ENCODE results near the gene PRUNE2. TPM values are rescaled to one million over a fixed set of nuclear protein-coding genes. Genes with fewer than 3 reads are reported as not detected.

PRUNE2 gene
- total RNA-seq, 4 donors from 2014 or later, result 67.6 to 105 (median 95.6) TPM

- Histone ChIP-seq H3K4me3 (peak overlapping the region in 1 of 4 donors; percentile 23), H3K27ac (peak overlapping the region; percentile 23 to 77 (median 72)), H3K9me3 (no peaks in the 10 kb centered on the region), H3K27me3 (no peaks in the 10 kb centered on the region), H3K36me3 (no peaks in the 10 kb centered on the region), H3K4me1 (peaks cover 0 to 49% (median 23%) of the 10 kb centered on the region in 4 donors)
- intact Hi-C loops (cut with DNase I; ENCODE audit: low total_unique reads) (no loop called here), in situ Hi-C loops (cut with MboI; ENCODE audit: low pct_ligation_motif_present in 1 of 4, low pct_unique_long_range_greater_than_20kb in 1 of 4, low sequenced_read_pairs in 3 of 4) (loop anchor here in 1 of 4 donors (25.0 kb wide), 2 partner anchors 97 to 153 kb away; partner anchors contain the start of gene GCNT1)
- TF ChIP-seq EP300 (IDR thresholded peaks at IDR 0.05; ENCODE audit: low read depth) (no peak), POLR2A (IDR thresholded peaks at IDR 0.05) (no peak), POLR2AphosphoS5 (IDR thresholded peaks at IDR 0.05) (no peak)
- TF ChIP-seq, protein P1, sequence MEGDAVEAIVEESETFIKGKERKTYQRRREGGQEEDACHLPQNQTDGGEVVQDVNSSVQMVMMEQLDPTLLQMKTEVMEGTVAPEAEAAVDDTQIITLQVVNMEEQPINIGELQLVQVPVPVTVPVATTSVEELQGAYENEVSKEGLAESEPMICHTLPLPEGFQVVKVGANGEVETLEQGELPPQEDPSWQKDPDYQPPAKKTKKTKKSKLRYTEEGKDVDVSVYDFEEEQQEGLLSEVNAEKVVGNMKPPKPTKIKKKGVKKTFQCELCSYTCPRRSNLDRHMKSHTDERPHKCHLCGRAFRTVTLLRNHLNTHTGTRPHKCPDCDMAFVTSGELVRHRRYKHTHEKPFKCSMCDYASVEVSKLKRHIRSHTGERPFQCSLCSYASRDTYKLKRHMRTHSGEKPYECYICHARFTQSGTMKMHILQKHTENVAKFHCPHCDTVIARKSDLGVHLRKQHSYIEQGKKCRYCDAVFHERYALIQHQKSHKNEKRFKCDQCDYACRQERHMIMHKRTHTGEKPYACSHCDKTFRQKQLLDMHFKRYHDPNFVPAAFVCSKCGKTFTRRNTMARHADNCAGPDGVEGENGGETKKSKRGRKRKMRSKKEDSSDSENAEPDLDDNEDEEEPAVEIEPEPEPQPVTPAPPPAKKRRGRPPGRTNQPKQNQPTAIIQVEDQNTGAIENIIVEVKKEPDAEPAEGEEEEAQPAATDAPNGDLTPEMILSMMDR (IDR thresholded peaks at IDR 0.05), result no peak
- 36 to 39% methylated on average over 6 to 8 of the region's 8 CpGs for WGBS, 2 donors (ENCODE audit: low coverage in 1 of 2)
- peak; percentile 46 for DNase-seq
Observed at GRCh38 chr9:76615177-76615603, 290.7 kb downstream of the PRUNE2 start.

- H3K9me3 ChIP-seq, result no peaks in the 10 kb centered on the region
- H3K27ac ChIP-seq, result peak overlapping the region; percentile 6 to 77 (median 72)
- WGBS, 2 donors (ENCODE audit: low coverage in 1 of 2), result 61 to 76% methylated on average over 3 to 4 of the region's 4 CpGs
- in situ Hi-C loops (cut with MboI; ENCODE audit: low pct_ligation_motif_present in 1 of 4, low pct_unique_long_range_greater_than_20kb in 1 of 4, low sequenced_read_pairs in 3 of 4) (loop anchor here in 1 of 4 donors (25.0 kb wide), 2 partner anchors 98 to 152 kb away; partner anchors contain the start of gene GCNT1), intact Hi-C loops (cut with DNase I; ENCODE audit: low total_unique reads) (no loop called here)
- TF ChIP-seq, protein P1 (IDR thresholded peaks at IDR 0.05), result no peak
- TF ChIP-seq POLR2AphosphoS5 (IDR thresholded peaks at IDR 0.05) (no peak), POLR2A (IDR thresholded peaks at IDR 0.05) (no peak), EP300 (IDR thresholded peaks at IDR 0.05; ENCODE audit: low read depth) (no peak)
- H3K4me3 ChIP-seq, result no peak overlapping the region
- no peaks in the 10 kb centered on the region for H3K27me3 ChIP-seq
- DNase-seq, result no peak
- peaks cover 0 to 47% (median 26%) of the 10 kb centered on the region in 4 donors for H3K4me1 ChIP-seq
- no peaks in the 10 kb centered on the region for H3K36me3 ChIP-seq
Observed at GRCh38 chr9:76613974-76614373, 291.9 kb downstream of the PRUNE2 start.

DNA sequence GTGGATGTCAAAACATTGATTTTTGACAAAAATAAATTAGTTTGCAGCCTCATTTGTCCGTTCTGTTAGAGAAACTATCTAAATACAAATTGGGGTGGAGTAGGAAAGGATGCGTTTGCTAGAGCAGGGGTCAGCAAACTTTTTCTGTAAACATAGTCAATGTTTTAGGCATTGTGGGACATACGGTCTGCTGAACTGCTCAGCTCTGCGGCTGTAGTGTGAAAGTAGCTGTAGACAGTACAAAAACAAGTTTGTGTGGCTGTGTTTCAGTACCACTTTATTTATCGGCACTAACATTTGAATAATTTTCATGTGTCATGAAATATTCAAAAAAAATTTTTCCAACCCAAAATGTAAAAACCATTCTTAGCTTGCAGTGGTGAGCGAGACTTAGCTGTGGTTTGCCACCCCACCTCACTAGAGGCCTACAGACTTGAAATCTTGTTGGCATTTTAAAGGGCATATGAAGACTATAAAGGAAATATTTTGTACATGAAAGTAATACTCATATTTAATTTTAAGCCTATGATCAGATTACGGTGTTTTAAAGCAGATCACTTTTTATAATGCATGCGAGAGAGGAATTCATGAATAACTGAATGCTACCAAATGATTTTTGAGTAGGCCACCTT is 292.6 kb downstream of the PRUNE2 start:
- intact Hi-C loops (cut with DNase I; ENCODE audit: low total_unique reads) (no loop called here), in situ Hi-C loops (cut with MboI; ENCODE audit: low pct_ligation_motif_present in 1 of 4, low pct_unique_long_range_greater_than_20kb in 1 of 4, low sequenced_read_pairs in 3 of 4) (loop anchor here in 1 of 4 donors (25.0 kb wide), 2 partner anchors 99 to 151 kb away; partner anchors contain the start of gene GCNT1)
- H3K4me1 ChIP-seq, result peaks cover 0 to 45% (median 26%) of the 10 kb centered on the region in 4 donors
- WGBS, 2 donors (ENCODE audit: low coverage in 1 of 2), result 85 to 92% methylated on average over 8 of the region's 8 CpGs
- H3K36me3 ChIP-seq, result no peaks in the 10 kb centered on the region
- no peak overlapping the region for H3K4me3 ChIP-seq
- TF ChIP-seq, protein P1 (IDR thresholded peaks at IDR 0.05), result no peak
- no peaks in the 10 kb centered on the region for H3K27me3 ChIP-seq
- DNase-seq, result no peak
- peak overlapping the region in 2 of 4 donors; percentile 70 to 77 for H3K27ac ChIP-seq
- H3K9me3 ChIP-seq, result no peaks in the 10 kb centered on the region

DNA sequence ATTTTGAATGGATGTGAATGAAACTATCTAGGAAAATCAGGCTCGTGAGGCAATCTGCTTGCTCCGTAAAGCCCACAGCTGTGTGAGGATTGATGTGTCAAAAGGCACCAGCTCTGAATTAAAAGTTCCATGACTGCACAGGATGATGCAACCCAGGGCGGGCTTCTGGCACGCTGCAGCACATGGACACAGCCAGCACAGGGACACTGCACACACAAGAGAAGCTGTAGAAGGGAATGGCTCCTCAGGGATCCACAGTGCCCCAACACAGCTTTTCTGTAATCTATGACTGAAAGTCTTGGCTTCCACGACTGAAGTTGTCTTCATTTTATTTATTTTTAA is 295.9 kb downstream of the PRUNE2 start:
- WGBS, 2 donors (ENCODE audit: low coverage in 1 of 2), result 60 to 70% methylated on average over 1 to 5 of the region's 5 CpGs
- DNase-seq, result peak; percentile 54
- intact Hi-C loops (cut with DNase I; ENCODE audit: low total_unique reads) (no loop called here), in situ Hi-C loops (cut with MboI; ENCODE audit: low pct_ligation_motif_present in 1 of 4, low pct_unique_long_range_greater_than_20kb in 1 of 4, low sequenced_read_pairs in 3 of 4) (loop anchor here in 1 of 4 donors (25.0 kb wide), 2 partner anchors 102 to 148 kb away; partner anchors contain the start of gene GCNT1)
- peak in 2 of 3 donors; percentile 46 to 58 for TF ChIP-seq POLR2AphosphoS5 (IDR thresholded peaks at IDR 0.05)
- TF ChIP-seq, protein P1 (IDR thresholded peaks at IDR 0.05), result no peak
- Histone ChIP-seq H3K4me1 (peaks cover 0 to 24% (median 13%) of the 10 kb centered on the region in 4 donors), H3K27me3 (no peaks in the 10 kb centered on the region), H3K27ac (peak overlapping the region in 2 of 4 donors; percentile 1 to 36), H3K36me3 (no peaks in the 10 kb centered on the region), H3K4me3 (no peak overlapping the region), H3K9me3 (no peaks in the 10 kb centered on the region)

All from transverse colon (tissue), 4 donors.